ENCODE measurements around the gene MANSC4.

MANSC4 gene

GRCh38 chr12:27785882-27786570 lies 6.0 kb upstream of the MANSC4 start:
- peaks cover 19% of the 10 kb centered on the region for H3K36me3 ChIP-seq
- no peak overlapping the region for H3K4me3 ChIP-seq (ENCODE audit: low read depth, low read length)
- DNase-seq: no peak
- peaks cover 5% of the 10 kb centered on the region for H3K4me1 ChIP-seq
- H3K9me3 ChIP-seq: no peaks in the 10 kb centered on the region
- H3K27me3 ChIP-seq: no peaks in the 10 kb centered on the region
- no peak for TF ChIP-seq CTCF (IDR thresholded peaks at IDR 0.05; ENCODE audit: low read depth, low read length)

GRCh38 chr12:27782481-27782880 lies 2.4 kb upstream of the MANSC4 start:
- H3K4me3 ChIP-seq (ENCODE audit: low read depth, low read length): no peak overlapping the region
- no peaks in the 10 kb centered on the region for H3K27me3 ChIP-seq
- H3K36me3 ChIP-seq: peaks cover 7% of the 10 kb centered on the region
- no peak for DNase-seq
- H3K4me1 ChIP-seq: peaks cover 5% of the 10 kb centered on the region
- no peaks in the 10 kb centered on the region for H3K9me3 ChIP-seq
- TF ChIP-seq CTCF (IDR thresholded peaks at IDR 0.05; ENCODE audit: low read depth, low read length): no peak

- H3K36me3 ChIP-seq: peaks cover 7% of the 10 kb centered on the region
- no peak for DNase-seq
- no peaks in the 10 kb centered on the region for H3K27me3 ChIP-seq
- H3K4me1 ChIP-seq: peaks cover 5% of the 10 kb centered on the region
- no peak for TF ChIP-seq CTCF (IDR thresholded peaks at IDR 0.05; ENCODE audit: low read depth, low read length)
- peak overlapping the region; percentile 88 for H3K4me3 ChIP-seq (ENCODE audit: low read depth, low read length)
- no peaks in the 10 kb centered on the region for H3K9me3 ChIP-seq
These were observed 1.6 kb upstream of the MANSC4 start for GRCh38 chr12:27781680-27782079.

- peak; percentile 32 for DNase-seq
- H3K9me3 ChIP-seq: no peaks in the 10 kb centered on the region
- no peak for TF ChIP-seq CTCF (IDR thresholded peaks at IDR 0.05; ENCODE audit: low read depth, low read length)
- H3K36me3 ChIP-seq: peaks cover 3% of the 10 kb centered on the region
- peaks cover 5% of the 10 kb centered on the region for H3K4me1 ChIP-seq
- peak overlapping the region; percentile 88 for H3K4me3 ChIP-seq (ENCODE audit: low read depth, low read length)
- H3K27me3 ChIP-seq: no peaks in the 10 kb centered on the region
These were observed 774 bp upstream of the MANSC4 start for GRCh38 chr12:27780612-27781408.

GRCh38 chr12:27779416-27779919 lies 568 bp downstream of the MANSC4 start:
- Histone ChIP-seq H3K36me3 (no peaks in the 10 kb centered on the region; the same call in none of the 2 replicates), H3K9me3 (no peaks in the 10 kb centered on the region), H3K4me3 (ENCODE audit: low read depth, low read length) (peak overlapping the region; percentile 88), H3K4me1 (peaks cover 5% of the 10 kb centered on the region), H3K27me3 (no peaks in the 10 kb centered on the region)
- DNase-seq: peak; percentile 54
- no peak for TF ChIP-seq CTCF (IDR thresholded peaks at IDR 0.05; ENCODE audit: low read depth, low read length)

GRCh38 chr12:27778206-27778605 lies 1.8 kb downstream of the MANSC4 start:
- DNase-seq: no peak
- no peak for TF ChIP-seq CTCF (IDR thresholded peaks at IDR 0.05; ENCODE audit: low read depth, low read length)
- Histone ChIP-seq H3K4me3 (ENCODE audit: low read depth, low read length) (no peak overlapping the region), H3K4me1 (peaks cover 5% of the 10 kb centered on the region), H3K27me3 (no peaks in the 10 kb centered on the region), H3K36me3 (no peaks in the 10 kb centered on the region; the same call in none of the 2 replicates), H3K9me3 (no peaks in the 10 kb centered on the region)

All from BE2C (cell line).